Endothelial cell of umbilical vein (primary cell): ENCODE data around the gene KRT82. TPM values are rescaled to one million over a fixed set of nuclear protein-coding genes. Genes with fewer than 3 reads are reported as not detected.

Source experiments
- BruUV-seq: library from RNA; stranded (reverse); fragments of 400-500 nt; replicated peaks from 2 replicates; lab custom pipeline; 2021; lab: Mats Ljungman, UMichigan
- CTCF ChIA-PET: fragments of 300-600, 350-600 bp; sonication (Branson Sonifier 250); formaldehyde crosslinking; loops from one replicate; lab custom pipeline; 2021; ENCODE audit warnings: antibody characterized with exemption, inconsistent platforms; lab: Charles Lee
- POLR2A ChIA-PET: fragments of 300-600, 350-600 bp; sonication (Branson Sonifier 250); formaldehyde crosslinking; loops from one replicate; lab custom pipeline; 2021; ENCODE audit warnings: antibody characterized with exemption, inconsistent platforms; lab: Charles Lee
- DNase-seq: peaks from one replicate; pipeline ENCODE4 v3.0.0-alpha.2; 2011; ENCODE audit warnings: low read depth, low spot score
- FAIRE-seq: peaks from 2 replicates; lab custom pipeline; 2011; peaks lifted over from hg19 to GRCh38; lab: Jason Lieb, UNC
- H2AFZ ChIP-seq: 2 replicates; pipeline ENCODE4 v1.6.0; 2012; ENCODE audit warnings: low read depth, low read length, control low read depth, inconsistent platforms
- H3K27ac ChIP-seq: 2 replicates; pipeline ENCODE4 v1.5.1; 2011; ENCODE audit warnings: low read depth, mild to moderate bottlenecking, control low read depth, low read length, moderate library complexity; ENCODE audit not compliant: insufficient read depth
- H3K27me3 ChIP-seq, 2 experiments: 2 replicates each; pipeline versions ENCODE4 v1.6.0 to v1.6.1; 2011; ENCODE audit warnings: low read length in 2 of 2, mixed read lengths in 1 of 2; ENCODE audit not compliant: control insufficient read depth in 2 of 2, insufficient read depth in 2 of 2
- H3K36me3 ChIP-seq, 2 experiments: 2 replicates in 1 of 2; 3 replicates in 1 of 2; pipeline ENCODE4 v1.5.1; 2011; ENCODE audit warnings: low read length in 2 of 2, mild to moderate bottlenecking in 1 of 2, moderate library complexity in 1 of 2; ENCODE audit not compliant: control insufficient read depth in 2 of 2, insufficient read depth in 2 of 2; ENCODE audit errors: extremely low read depth in 1 of 2
- H3K4me1 ChIP-seq: 3 replicates; pipeline ENCODE4 v1.5.1; 2011; ENCODE audit warnings: mild to moderate bottlenecking, low read length; ENCODE audit not compliant: control insufficient read depth, insufficient read depth; ENCODE audit errors: extremely low read depth
- H3K4me2 ChIP-seq: 2 replicates; pipeline ENCODE4 v1.6.1; 2011; ENCODE audit warnings: low read length, control low read depth, mixed read lengths; ENCODE audit not compliant: insufficient read depth
- H3K4me3 ChIP-seq, 3 experiments: fragments of 200-600 bp in 1 of 3; sonication (generic), shearing (Covaris generic) in 1 of 3; replicated peaks in 1 of 3; 2 replicates each; pipeline ENCODE4 v1.5.1; 2011 to 2016; ENCODE audit warnings: control low read depth in 3 of 3, low read length in 3 of 3, mild to moderate bottlenecking in 2 of 3, inconsistent platforms in 1 of 3, low read depth in 1 of 3, moderate library complexity in 1 of 3; ENCODE audit not compliant: insufficient read depth in 1 of 3
- H3K79me2 ChIP-seq: 2 replicates; pipeline ENCODE4 v1.6.0; 2012; ENCODE audit warnings: low read length, inconsistent platforms; ENCODE audit not compliant: control insufficient read depth, insufficient read depth
- H3K9ac ChIP-seq: replicated peaks from 2 replicates; pipeline ENCODE3; 2011; ENCODE audit warnings: low read length, control low read depth; ENCODE audit not compliant: insufficient read depth; ENCODE audit errors: extremely low read depth
- H3K9me1 ChIP-seq: replicated peaks from 3 replicates; pipeline ENCODE4 v1.6.0; 2011; ENCODE audit warnings: mild to moderate bottlenecking, low read length; ENCODE audit not compliant: control insufficient read depth, insufficient read depth; ENCODE audit errors: extremely low read depth
- H3K9me3 ChIP-seq: replicated peaks from 2 replicates; pipeline ENCODE4 v1.5.1; 2012; ENCODE audit warnings: low read length, inconsistent platforms; ENCODE audit not compliant: control insufficient read depth, insufficient read depth
- H4K20me1 ChIP-seq: replicated peaks from 2 replicates; pipeline ENCODE3; 2011; ENCODE audit warnings: mild to moderate bottlenecking, low read length; ENCODE audit not compliant: control insufficient read depth, insufficient read depth; ENCODE audit errors: extremely low read depth
- FOS ChIP-seq: IDR thresholded peaks from 2 replicates; pipeline ENCODE4 v1.6.1; 2011; ENCODE audit warnings: mild to moderate bottlenecking, low read length, moderate library complexity, borderline replicate concordance; ENCODE audit not compliant: insufficient read depth
- GATA2 ChIP-seq: IDR thresholded peaks from 2 replicates; pipeline ENCODE4 v1.7.0; 2011; ENCODE audit warnings: low read depth, mild to moderate bottlenecking, moderate library complexity, mixed read lengths, low read length; ENCODE audit not compliant: insufficient read length, insufficient read depth
- JUN ChIP-seq: IDR thresholded peaks from 2 replicates; pipeline ENCODE4 v1.6.1; 2011; ENCODE audit warnings: borderline replicate concordance, low read depth; ENCODE audit not compliant: insufficient read length, insufficient read depth
- MYC ChIP-seq: IDR thresholded peaks from one replicate; pipeline ENCODE4 v1.6.1; 2011; ENCODE audit warnings: mild to moderate bottlenecking, low read depth, low read length
- POLR2A ChIP-seq: IDR thresholded peaks from 2 replicates; pipeline ENCODE4 v1.6.1; 2012; ENCODE audit warnings: low read depth, mild to moderate bottlenecking, control low read depth, low read length
- POLR2AphosphoS5 ChIP-seq: IDR thresholded peaks from 2 replicates; pipeline ENCODE4 v1.6.1; 2012; ENCODE audit warnings: low read depth, mild to moderate bottlenecking, control low read depth, low read length, moderate library complexity; ENCODE audit not compliant: insufficient read depth
- dilution Hi-C: fragments of 300-500 bp; cut with MboI; formaldehyde crosslinking; loops from one replicate; pipeline ENCODE4 v1.15.0; 2019; ENCODE audit warnings: low sequenced_read_pairs; ENCODE audit not compliant: extremely low pct_ligation_motif_present
- intact Hi-C: fragments of 100-400 bp; cut with micrococcal nuclease; formaldehyde crosslinking; loops from one replicate; pipeline ENCODE4 v1.10.0; 2022
- polyA plus RNA-seq, 4 experiments: library from polyadenylated mRNA; depleted of rRNA in 3 of 4; stranded (reverse) in 3 of 4; unstranded in 1 of 4; fragments of >200 nt; gene quantifications; 2 replicates each; pipeline versions ENCODE4 v1.2.1 to v1.2.3, GENCODE V29; 2011 to 2012; ENCODE audit warnings: missing spikeins in 1 of 4
- total RNA-seq: library from RNA; stranded (reverse); gene quantifications from 2 replicates; pipeline ENCODE4 v1.2.3, GENCODE V29; 2021

KRT82 gene
- total and polyA plus RNA-seq, 2 donors (not counting 3 experiments of a cell fraction or from before 2014, with no cell fraction given), result not detected

DNA sequence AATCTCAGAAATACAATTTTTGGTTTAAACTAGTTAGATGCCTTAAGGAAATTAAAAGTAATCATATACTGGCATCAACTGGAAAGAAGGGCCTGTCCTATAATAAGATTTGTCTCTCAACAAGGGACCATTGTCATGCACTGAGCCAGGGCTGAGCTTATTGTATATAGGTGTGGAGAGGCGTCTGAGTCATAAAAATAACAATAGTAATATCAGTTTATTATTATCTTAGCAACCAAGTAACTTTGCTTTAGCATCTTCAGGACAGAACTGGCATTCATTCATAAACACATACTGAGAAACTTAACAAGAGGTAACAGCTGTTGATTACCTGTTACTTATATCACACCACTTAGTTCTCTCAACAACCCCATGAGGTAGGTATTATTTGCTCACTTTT lies 20.9 kb upstream of the KRT82 start:
- FAIRE-seq (no peak), DNase-seq (no peak)
- Histone ChIP-seq H3K27ac (no peak overlapping the region), H3K9ac (no peak overlapping the region), H3K4me3 (no peak overlapping the region), H3K27me3 (peaks cover 6 to 7% of the 10 kb centered on the region in 2 experiments), H3K4me1 (no peaks in the 10 kb centered on the region), H3K9me1 (no peaks in the 10 kb centered on the region), H3K9me3 (no peaks in the 10 kb centered on the region), H4K20me1 (no peaks in the 10 kb centered on the region), H3K4me2 (no peak overlapping the region), H3K36me3 (no peaks in the 10 kb centered on the region), H2AFZ (no peak overlapping the region), H3K79me2 (no peaks in the 10 kb centered on the region)
- intact Hi-C loops, result no loop called here
- no TSS peak for BruUV-seq
- dilution Hi-C loops, result no loop called here
- CTCF ChIA-PET, result no interaction called here
- POLR2A ChIA-PET, result no interaction called here
- TF ChIP-seq MYC, result no peak

DNA sequence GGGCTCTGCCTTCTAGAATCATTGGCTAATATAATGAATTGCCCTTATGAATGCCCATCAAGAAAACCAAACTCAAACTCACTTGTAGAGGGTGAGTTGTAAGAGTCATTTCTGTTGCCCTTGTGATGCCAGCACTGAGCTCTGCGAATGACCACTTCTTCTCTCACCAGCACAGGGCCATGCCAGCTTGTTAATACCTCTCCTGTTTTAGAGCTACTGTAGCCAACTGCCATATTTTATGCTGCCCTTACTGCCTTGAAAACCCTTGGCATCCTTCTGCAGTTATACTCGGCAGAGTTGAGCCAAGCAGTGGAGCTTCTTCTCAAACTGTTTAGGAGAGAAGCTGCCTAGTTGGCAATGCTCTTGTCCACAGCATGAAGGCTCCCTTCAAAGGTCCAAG lies 19.9 kb upstream of the KRT82 start:
- Histone ChIP-seq H3K9me1 (no peaks in the 10 kb centered on the region), H3K9me3 (no peaks in the 10 kb centered on the region), H3K27me3 (peaks cover 6 to 13% of the 10 kb centered on the region in 2 experiments), H3K36me3 (no peaks in the 10 kb centered on the region), H3K4me1 (no peaks in the 10 kb centered on the region), H3K79me2 (no peaks in the 10 kb centered on the region), H2AFZ (no peak overlapping the region), H3K4me2 (no peak overlapping the region), H3K27ac (no peak overlapping the region), H4K20me1 (no peaks in the 10 kb centered on the region), H3K9ac (no peak overlapping the region), H3K4me3 (no peak overlapping the region)
- CTCF ChIA-PET, result no interaction called here
- intact Hi-C loops, result no loop called here
- POLR2A ChIA-PET, result no interaction called here
- no peak for FAIRE-seq
- DNase-seq, result no peak
- dilution Hi-C loops, result no loop called here
- no TSS peak for BruUV-seq
- no peak for TF ChIP-seq GATA2
- no peak for TF ChIP-seq FOS
- no peak for TF ChIP-seq MYC
- no peak for TF ChIP-seq POLR2AphosphoS5
- TF ChIP-seq JUN, result no peak
- TF ChIP-seq POLR2A, result no peak
